Activated naive CD8-positive, alpha-beta T cell treated with anti-CD3 and anti-CD28 coated beads, Interleukin-2, amount 50 U/mL, for 24 hours (primary cell): ENCODE data around the gene DAPL1.

Source experiments
- ATAC-seq: fragments of 150-1000 bp; cut with Tn5 transposase; one replicate; pipeline ENCODE4 v1.10.0; 2021
- DNase-seq: peaks from one replicate; pipeline ENCODE4 v3.0.0; 2021
- H3K27ac Mint-ChIP-seq: one replicate; pipeline ENCODE4 v1.8.0; 2021; ENCODE audit warnings: mild to moderate bottlenecking, mixed read lengths
- H3K27me3 Mint-ChIP-seq: one replicate; pipeline ENCODE4 v1.8.0; 2021; ENCODE audit warnings: mixed read lengths
- H3K36me3 Mint-ChIP-seq: one replicate; pipeline ENCODE4 v1.8.0; 2021; ENCODE audit warnings: low read depth, mixed read lengths
- H3K4me1 Mint-ChIP-seq: one replicate; pipeline ENCODE4 v1.8.0; 2021; ENCODE audit warnings: mixed read lengths
- H3K4me3 Mint-ChIP-seq: one replicate; pipeline ENCODE4 v1.8.0; 2021; ENCODE audit warnings: mild to moderate bottlenecking, moderate library complexity, mixed read lengths
- H3K9me3 Mint-ChIP-seq: one replicate; pipeline ENCODE4 v1.8.0; 2021; ENCODE audit warnings: mixed read lengths

DAPL1 gene, protein sequence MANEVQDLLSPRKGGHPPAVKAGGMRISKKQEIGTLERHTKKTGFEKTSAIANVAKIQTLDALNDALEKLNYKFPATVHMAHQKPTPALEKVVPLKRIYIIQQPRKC

DNA sequence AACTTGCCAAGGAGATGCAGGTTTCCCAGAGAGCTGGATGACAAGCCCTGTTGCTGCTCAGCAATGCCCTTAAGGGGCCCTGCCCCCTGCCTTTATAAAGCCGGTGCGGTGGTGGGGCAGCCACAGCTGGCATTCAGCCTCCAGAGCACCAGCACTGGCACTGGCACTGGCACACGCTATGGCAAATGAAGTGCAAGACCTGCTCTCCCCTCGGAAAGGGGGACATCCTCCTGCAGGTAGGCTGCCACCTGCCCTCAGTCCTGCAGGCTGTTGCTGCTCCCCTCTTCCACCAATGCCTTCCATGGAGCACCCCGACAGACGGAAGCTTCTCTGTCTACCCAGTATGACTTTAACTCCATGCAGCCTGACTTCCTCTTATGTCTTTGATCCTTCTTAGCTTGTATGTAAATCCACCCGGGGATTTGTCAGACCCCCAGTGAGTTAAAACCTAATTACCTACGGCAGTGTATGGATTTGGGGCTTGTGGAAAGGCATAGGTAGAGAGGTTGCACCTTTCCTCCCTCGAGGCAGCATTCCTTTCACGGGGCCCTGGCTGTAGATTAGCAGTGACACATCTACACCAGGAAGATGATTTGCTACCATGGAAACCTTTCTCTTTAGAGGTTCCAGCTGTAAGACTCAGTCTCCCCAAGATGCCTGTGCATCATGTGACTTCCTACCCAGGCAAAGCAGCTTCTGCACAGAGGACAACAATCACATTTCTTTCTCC is at the start of gene DAPL1:
DAPL1 (plus strand) TSS at position 123 of the 730 bp plus-strand sequence; CDS start at position 179, 56 bp downstream.
- no peak within 1 kb of the TSS for H3K4me3 Mint-ChIP-seq
- H3K27ac Mint-ChIP-seq: no peak within 1 kb of the TSS
- no peak for ATAC-seq
- H3K36me3 Mint-ChIP-seq: no peaks in the 10 kb centered on the region
- H3K4me1 Mint-ChIP-seq: no peaks in the 10 kb centered on the region
- H3K27me3 Mint-ChIP-seq: peaks cover 5% of the 10 kb centered on the region
- H3K9me3 Mint-ChIP-seq: no peaks in the 10 kb centered on the region
- DNase-seq: no peak

DNA sequence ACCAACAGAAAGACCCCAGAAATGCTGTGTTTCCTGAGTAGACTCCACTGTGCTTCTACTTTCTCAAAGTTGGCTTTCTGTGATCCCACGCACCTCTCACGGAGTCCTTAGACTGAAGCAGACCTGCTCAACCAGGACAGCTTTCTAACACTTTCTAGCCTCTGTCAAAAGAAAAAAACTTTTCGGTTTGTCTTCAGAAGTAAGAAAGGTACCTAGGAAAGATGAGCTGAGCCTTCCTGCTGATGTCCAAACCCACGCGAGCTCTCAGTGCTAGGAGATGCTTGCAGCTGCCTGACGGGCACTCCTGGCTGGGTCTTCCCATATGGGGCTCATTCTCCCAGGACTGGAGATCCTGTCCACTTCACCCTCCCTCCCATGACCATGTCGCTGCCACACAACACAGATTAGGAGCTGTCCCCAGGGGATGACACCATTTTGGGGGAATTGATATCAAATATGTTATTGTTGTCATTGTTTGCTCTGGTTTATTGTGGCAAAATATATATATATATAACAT is 49.2 kb upstream of the DAPL1 start:
- H3K27ac Mint-ChIP-seq: no peak overlapping the region
- H3K4me1 Mint-ChIP-seq: no peaks in the 10 kb centered on the region
- ATAC-seq (no peak), DNase-seq (no peak)
- peaks cover 23% of the 10 kb centered on the region for H3K27me3 Mint-ChIP-seq
- no peaks in the 10 kb centered on the region for H3K36me3 Mint-ChIP-seq
- no peaks in the 10 kb centered on the region for H3K9me3 Mint-ChIP-seq
- no peak overlapping the region for H3K4me3 Mint-ChIP-seq

DNA sequence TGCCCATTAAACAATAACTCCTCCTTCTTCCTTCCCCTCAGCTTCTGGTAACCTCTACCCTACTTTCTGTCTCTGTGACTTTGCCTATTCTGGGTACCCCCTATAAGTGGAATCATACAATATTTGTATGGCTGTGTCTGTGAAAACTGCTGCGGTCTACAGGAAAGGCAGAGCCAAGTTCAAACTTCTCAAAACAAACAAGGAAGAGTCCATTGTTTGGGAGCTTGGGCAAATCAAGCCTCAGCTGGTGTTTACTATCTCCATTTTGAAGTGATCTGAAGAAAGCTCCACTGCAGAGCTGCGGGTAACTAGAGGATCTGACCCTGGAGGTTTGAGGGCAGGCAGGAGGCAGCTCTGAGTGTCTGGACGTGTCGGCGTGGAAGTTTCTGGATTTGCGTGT is 48.6 kb upstream of the DAPL1 start:
- ATAC-seq (no peak), DNase-seq (no peak)
- H3K27ac Mint-ChIP-seq: no peak overlapping the region
- no peaks in the 10 kb centered on the region for H3K4me1 Mint-ChIP-seq
- no peaks in the 10 kb centered on the region for H3K9me3 Mint-ChIP-seq
- no peaks in the 10 kb centered on the region for H3K36me3 Mint-ChIP-seq
- no peak overlapping the region for H3K4me3 Mint-ChIP-seq
- peaks cover 23% of the 10 kb centered on the region for H3K27me3 Mint-ChIP-seq

DNA sequence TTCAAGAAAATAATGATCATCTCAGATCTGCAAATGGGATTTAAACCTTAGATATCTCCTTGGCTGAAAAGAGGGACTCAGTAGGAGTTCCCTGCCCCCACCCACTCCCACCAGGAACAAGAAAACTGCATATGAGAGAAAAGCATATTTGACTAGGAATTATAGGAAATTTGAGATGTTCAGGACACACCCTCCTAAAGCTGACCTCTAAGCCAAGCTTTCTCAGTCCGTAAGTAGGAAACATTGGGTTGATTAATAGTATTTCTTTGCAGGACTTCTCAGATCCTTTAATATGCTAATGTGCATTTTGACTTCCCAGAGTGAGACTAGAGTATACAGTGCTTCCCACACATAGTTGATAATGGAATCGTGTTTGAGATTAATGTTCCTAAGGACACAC is 47.8 kb upstream of the DAPL1 start:
- no peaks in the 10 kb centered on the region for H3K9me3 Mint-ChIP-seq
- no peak overlapping the region for H3K27ac Mint-ChIP-seq
- DNase-seq: no peak
- H3K4me3 Mint-ChIP-seq: no peak overlapping the region
- H3K27me3 Mint-ChIP-seq: peaks cover 25% of the 10 kb centered on the region
- H3K4me1 Mint-ChIP-seq: no peaks in the 10 kb centered on the region
- no peak for ATAC-seq
- no peaks in the 10 kb centered on the region for H3K36me3 Mint-ChIP-seq

DNA sequence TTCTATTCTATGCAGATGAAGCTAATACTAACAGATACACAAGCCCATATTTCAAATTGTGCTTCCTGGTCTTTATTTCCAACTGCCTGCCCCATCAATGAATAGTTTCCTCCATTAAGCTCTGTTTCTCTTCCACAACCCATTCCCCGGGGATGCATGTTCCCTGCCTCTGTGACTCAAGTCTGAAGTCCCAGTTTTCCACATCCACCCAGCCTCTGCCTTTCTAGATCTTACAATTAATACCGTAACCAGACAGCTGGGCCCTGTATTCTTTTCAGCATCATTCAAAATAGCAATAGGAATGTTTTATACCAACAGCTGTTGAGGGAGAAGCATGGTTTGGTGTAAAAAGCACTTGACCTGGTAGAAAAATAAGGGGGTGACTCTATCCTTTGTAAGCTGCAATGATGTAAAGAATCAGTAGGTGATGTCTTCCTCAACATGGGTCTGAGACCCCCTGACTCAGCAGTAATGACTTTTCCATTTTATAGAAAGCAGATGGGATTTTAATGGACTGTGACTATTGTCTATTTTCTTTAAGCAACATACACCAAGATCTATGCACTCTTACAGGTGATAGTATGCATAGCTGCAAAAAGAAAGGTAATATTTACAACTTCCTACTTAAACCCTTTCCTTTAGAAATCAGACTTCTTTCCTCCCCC is 46.1 kb upstream of the DAPL1 start:
- DNase-seq (no peak), ATAC-seq (no peak)
- no peaks in the 10 kb centered on the region for H3K9me3 Mint-ChIP-seq
- no peaks in the 10 kb centered on the region for H3K36me3 Mint-ChIP-seq
- H3K4me1 Mint-ChIP-seq: no peaks in the 10 kb centered on the region
- no peak overlapping the region for H3K27ac Mint-ChIP-seq
- peaks cover 28% of the 10 kb centered on the region for H3K27me3 Mint-ChIP-seq
- H3K4me3 Mint-ChIP-seq: no peak overlapping the region

DNA sequence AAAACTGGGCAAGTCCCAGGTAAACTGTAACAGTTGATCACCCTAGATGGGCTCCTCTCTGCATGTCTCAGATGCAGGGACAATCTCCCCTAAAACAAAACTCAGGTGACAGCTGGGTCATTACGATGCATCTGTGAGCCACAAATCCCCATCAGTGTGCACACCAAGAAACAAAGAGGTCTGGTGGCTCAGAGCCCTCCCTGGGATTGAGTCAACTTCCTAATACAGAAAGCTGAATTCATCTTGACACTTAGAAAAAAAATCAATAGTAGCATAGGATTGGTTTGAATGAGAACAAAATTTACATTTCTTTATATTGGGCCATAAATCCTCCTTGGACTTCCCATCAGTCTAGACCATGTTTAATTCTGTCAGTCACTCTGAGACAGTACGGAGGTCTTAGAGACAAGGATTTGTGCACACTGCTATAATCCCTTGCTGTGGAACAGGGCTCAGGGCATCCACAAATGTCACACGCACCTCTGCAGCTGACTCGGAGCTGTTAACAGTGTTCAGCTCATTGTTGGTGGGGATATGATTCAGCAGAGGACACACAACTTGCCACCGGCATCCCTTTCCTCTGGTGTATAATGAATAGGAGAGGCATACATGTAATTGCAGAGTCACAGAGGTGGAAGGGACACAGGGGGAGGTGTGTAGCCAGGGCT is 44.5 kb upstream of the DAPL1 start:
- H3K27me3 Mint-ChIP-seq: peaks cover 24% of the 10 kb centered on the region
- no peaks in the 10 kb centered on the region for H3K9me3 Mint-ChIP-seq
- H3K4me1 Mint-ChIP-seq: no peaks in the 10 kb centered on the region
- H3K4me3 Mint-ChIP-seq: no peak overlapping the region
- no peaks in the 10 kb centered on the region for H3K36me3 Mint-ChIP-seq
- H3K27ac Mint-ChIP-seq: no peak overlapping the region
- DNase-seq (no peak), ATAC-seq (no peak)

DNA sequence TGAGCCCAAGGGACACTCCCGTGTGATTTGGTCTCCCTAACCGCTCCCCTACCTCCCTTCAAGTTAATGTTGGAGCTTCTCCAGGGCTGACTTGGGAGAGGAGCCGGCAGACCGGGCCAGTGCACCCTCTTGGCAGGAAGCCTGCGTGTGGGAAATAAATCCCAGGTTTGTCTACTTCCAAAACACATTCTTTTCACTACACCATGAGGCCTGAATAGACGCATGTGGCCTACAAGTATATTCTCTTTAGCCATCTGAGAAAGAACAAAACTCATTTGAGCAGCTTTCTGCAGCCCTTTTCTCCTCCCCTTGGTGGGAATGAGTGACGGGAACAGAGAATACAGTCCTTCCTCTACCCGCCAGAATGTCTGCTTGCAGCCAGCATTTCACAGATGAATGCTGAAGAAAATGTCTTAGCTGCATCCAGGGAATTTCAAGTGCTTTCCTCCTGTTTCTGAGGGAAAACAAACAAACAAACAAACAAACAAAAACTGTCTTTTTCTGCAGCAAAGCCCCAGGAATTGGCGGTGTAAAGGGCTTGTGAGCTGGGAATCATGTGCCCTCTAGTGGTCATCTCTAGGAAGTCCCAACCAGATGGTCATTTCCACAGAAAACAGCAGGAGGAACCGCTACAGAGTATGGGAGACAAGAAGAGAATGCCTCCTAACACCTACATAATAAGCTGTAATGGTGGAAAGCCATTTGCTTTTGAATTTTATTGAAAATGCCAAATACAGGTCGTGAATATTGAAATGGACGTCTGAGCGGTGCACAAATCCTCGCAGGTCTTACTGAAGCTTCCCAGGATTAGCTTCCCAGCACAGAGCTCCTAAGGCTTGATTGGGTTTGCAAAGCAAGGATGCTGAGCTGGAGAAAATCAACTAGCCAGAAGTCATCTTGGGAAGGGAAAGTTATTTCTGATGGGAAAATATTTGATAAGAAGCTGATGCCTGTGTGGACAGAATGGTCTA is 41.2 kb upstream of the DAPL1 start:
- Mint-ChIP-seq H3K27ac (no peak overlapping the region), H3K4me1 (no peaks in the 10 kb centered on the region), H3K36me3 (no peaks in the 10 kb centered on the region), H3K27me3 (peaks cover 6% of the 10 kb centered on the region), H3K9me3 (no peaks in the 10 kb centered on the region), H3K4me3 (no peak overlapping the region)
- ATAC-seq (peak; percentile 51), DNase-seq (peak; percentile 5)

DNA sequence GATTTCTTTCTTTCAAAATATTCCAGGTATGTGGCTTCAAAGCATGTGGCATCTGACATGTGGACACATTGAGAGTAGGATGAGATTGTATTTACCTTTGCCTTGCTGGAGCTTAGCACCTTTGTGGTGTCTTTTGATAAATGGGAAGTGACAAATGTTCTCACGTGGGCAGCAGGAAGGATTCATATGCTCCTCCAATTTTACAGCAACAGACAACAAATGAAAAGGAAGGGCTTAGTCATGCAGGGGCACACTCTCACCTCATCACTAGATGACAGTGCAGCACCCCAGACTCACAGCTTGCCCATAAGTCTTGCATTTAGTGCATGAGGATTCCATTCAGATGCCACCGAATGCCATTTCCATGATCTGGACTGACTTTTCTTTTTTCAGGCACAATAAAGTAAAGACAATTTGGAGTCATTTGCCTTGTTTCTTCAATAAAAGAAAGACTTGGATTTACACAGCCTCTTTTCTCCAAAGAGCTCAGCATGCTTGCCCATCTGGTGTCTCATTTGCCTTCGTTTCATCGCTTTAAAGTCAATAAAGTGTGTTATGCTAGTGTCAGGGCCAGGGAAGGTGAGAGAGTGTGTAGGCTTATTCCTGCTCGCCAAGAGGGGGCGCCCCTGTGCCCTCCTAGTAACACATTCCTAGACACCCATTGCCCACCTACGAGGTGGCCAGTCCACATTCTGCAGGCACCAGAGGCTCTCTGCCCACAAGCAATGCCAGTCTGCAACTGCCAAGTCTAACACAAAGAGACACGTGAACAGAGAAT is 39.6 kb upstream of the DAPL1 start:
- peak; percentile 51 for ATAC-seq
- Mint-ChIP-seq H3K4me3 (no peak overlapping the region), H3K9me3 (no peaks in the 10 kb centered on the region), H3K27me3 (peaks cover 6% of the 10 kb centered on the region), H3K4me1 (no peaks in the 10 kb centered on the region), H3K36me3 (no peaks in the 10 kb centered on the region), H3K27ac (no peak overlapping the region)
- peak; percentile 5 for DNase-seq

DNA sequence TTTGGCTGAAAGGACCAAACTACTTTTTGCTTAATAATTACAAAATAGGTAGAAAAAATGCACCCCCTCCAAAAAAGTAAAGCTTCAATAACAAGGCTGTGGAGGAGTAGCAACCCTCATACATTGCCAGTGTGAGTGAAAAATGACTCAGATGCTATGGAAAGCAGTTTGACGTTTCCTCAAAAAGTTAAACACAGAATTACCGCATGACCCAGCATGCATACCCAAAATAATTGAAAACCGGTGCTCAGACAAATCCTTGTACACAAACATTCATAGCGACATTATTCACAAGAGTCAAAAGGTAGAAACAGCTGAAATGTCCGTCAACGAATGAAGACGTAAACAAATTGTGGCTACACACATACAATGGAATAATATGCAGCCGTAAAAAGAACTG is 38.8 kb upstream of the DAPL1 start:
- peaks cover 6% of the 10 kb centered on the region for H3K27me3 Mint-ChIP-seq
- no peak overlapping the region for H3K4me3 Mint-ChIP-seq
- H3K4me1 Mint-ChIP-seq: no peaks in the 10 kb centered on the region
- H3K36me3 Mint-ChIP-seq: no peaks in the 10 kb centered on the region
- H3K27ac Mint-ChIP-seq: no peak overlapping the region
- DNase-seq (no peak), ATAC-seq (no peak)
- H3K9me3 Mint-ChIP-seq: no peaks in the 10 kb centered on the region

DNA sequence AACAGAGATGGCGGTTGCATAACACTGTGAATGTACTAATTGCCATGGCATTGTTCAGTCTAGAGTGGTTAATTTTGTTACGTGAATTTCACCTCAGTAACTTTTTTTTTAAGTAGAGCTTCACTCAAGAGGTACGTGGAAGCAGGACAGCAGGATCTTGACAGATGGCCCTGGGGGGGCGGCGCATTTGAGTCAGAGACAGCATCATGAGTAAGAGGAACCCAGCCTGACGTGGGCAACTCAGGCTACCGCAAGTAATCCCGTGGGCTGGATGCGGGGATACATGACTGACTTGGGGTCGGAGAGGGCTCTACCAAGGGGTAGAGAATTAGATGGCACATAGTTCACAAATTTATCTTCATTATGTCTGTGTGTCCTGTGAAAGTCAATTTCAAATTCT is 38.1 kb upstream of the DAPL1 start:
- Mint-ChIP-seq H3K4me3 (no peak overlapping the region), H3K9me3 (no peaks in the 10 kb centered on the region), H3K27ac (no peak overlapping the region), H3K27me3 (peaks cover 6% of the 10 kb centered on the region), H3K36me3 (no peaks in the 10 kb centered on the region), H3K4me1 (no peaks in the 10 kb centered on the region)
- peak; percentile 4 for DNase-seq
- no peak for ATAC-seq

DNA sequence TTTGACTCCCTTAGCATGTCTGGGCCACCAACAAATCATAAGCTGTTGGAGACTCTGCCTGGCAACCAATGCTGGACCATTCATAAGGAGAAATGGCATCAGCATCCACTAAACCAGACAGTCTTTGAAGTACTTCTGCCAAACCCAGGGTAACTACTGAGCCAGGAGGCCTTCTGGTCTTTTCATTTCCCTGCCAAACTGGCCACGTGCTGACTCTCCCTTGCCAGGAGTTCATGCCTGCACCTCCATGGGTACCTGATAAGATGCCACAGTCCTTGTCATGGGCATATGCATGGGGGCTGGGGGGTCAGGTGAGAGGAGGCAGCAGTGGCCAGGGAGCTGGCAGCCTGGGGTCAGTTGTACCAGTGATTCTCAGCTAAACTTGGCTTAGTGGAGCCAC is 34.2 kb upstream of the DAPL1 start:
- no peak for ATAC-seq
- H3K27me3 Mint-ChIP-seq: peaks cover 2% of the 10 kb centered on the region
- no peaks in the 10 kb centered on the region for H3K4me1 Mint-ChIP-seq
- no peaks in the 10 kb centered on the region for H3K9me3 Mint-ChIP-seq
- no peak overlapping the region for H3K4me3 Mint-ChIP-seq
- no peaks in the 10 kb centered on the region for H3K36me3 Mint-ChIP-seq
- H3K27ac Mint-ChIP-seq: no peak overlapping the region
- DNase-seq: no peak

DNA sequence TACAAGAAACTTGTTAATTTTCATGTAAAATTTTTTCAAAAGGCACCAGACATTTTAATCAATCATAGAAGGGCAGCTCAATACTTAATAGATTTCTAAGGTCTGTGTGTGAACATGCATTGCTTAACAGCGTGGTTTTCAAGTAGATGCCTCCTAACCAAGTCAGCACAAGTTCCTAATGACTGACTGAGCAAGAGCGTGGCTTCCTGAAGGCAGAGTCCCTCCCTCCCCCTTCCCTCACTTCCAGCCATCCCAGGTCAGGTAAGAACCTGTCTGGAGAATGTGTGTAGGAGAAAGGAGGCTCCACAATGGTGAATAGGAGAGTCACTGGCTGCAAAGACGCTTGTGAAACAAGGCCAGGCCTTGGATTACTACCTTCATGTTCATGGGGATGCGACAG is 33.5 kb upstream of the DAPL1 start:
- no peaks in the 10 kb centered on the region for H3K9me3 Mint-ChIP-seq
- H3K27ac Mint-ChIP-seq: no peak overlapping the region
- H3K27me3 Mint-ChIP-seq: peaks cover 2% of the 10 kb centered on the region
- ATAC-seq: no peak
- no peaks in the 10 kb centered on the region for H3K36me3 Mint-ChIP-seq
- no peaks in the 10 kb centered on the region for H3K4me1 Mint-ChIP-seq
- DNase-seq: no peak
- no peak overlapping the region for H3K4me3 Mint-ChIP-seq

DNA sequence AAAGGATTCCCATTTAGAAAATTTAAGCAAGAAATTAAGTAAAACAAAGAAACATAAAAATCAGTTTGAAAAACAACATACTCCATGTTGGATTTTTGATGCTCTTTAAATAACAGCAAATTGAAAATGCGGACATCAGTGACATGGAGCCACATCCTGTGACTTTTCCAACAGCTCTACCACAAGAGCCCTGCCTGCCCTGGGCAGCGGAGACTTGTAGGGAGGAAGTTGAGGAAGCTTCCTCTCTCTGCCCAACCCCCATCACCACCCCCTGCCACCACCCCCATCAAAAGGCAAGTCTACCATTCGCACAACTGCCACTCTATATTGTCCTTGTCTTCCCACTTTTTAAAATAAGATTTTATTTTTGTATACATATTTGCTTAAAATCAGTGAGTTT is 32.8 kb upstream of the DAPL1 start:
- ATAC-seq (no peak), DNase-seq (no peak)
- no peak overlapping the region for H3K27ac Mint-ChIP-seq
- peaks cover 2% of the 10 kb centered on the region for H3K27me3 Mint-ChIP-seq
- no peaks in the 10 kb centered on the region for H3K4me1 Mint-ChIP-seq
- no peaks in the 10 kb centered on the region for H3K36me3 Mint-ChIP-seq
- peaks cover 2% of the 10 kb centered on the region for H3K9me3 Mint-ChIP-seq
- no peak overlapping the region for H3K4me3 Mint-ChIP-seq
